ENCODE measurements around the gene APLF.
A peak's percentile ranks its signal among the peaks of the same experiment; 100 is the strongest.

APLF gene

DNA sequence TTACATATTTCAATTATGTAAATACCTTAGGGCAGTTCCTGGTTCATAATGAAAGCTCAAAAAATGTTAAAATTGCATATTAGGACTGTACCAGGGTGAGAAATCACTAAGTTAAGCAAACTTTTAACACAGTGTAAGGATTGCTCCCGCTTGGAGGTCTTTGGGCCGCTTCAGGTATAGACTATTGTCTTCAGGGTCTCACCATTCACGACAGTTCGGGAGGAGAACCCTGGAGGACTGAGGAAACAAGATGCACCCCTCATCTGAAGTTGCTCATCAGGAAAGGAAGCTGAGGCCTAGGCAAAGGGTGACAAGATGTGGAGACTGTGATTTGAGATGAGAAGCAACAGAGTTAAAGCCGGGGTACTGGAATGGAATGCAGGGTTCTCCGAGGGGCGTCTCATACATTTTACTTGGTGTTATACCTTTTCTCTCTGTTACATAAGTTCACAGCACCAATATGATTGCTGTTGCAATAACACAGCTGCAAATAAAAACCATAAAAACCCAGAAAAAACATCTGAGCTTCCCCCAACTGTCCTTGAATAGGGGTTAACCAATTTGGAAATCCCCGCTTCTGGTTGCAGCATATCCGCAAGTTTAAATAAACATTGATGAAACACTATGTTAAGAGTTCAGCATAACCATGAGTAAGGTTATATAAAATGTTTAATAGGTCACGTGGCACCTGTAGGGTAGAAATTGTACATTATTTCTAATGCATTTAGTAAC, 40.4 kb upstream of the APLF start:
- no peak overlapping the region for H2AK5ac ChIP-seq (ENCODE audit: low read length)
- no peak overlapping the region for H3K4me2 ChIP-seq (ENCODE audit: low read length)
- H2BK120ac ChIP-seq (ENCODE audit: insufficient read depth, low read length, poor library complexity): no peak overlapping the region
- H3K4me1 ChIP-seq (ENCODE audit: control insufficient read depth in 1 of 2, insufficient read depth in 2 of 2, low read length in 2 of 2): no peaks in the 10 kb centered on the region
- peaks cover 1% of the 10 kb centered on the region for H3K9me3 ChIP-seq (ENCODE audit: insufficient read depth, low read depth, low read length)
- no CpG with 5 or more reads among the region's 10 CpGs for WGBS (ENCODE audit: extremely low coverage, insufficient coverage, insufficient read length)
- no peak overlapping the region for H3K4me3 ChIP-seq (ENCODE audit: low read depth, low read length)
- H3K79me1 ChIP-seq (ENCODE audit: low read length): no peaks in the 10 kb centered on the region
- no peaks in the 10 kb centered on the region for H3K27me3 ChIP-seq (ENCODE audit: insufficient read depth, low read length)
- no peak overlapping the region for H3K27ac ChIP-seq (ENCODE audit: low read depth, low read length)
- H3K14ac ChIP-seq (ENCODE audit: low read length): no peak overlapping the region
- no peak overlapping the region for H3K23ac ChIP-seq (ENCODE audit: low read length)
- H4K91ac ChIP-seq (ENCODE audit: low read depth, low read length): no peak overlapping the region
- peak in 1 of 2 donors; percentile 17 for DNase-seq
- no peak overlapping the region for H3K9ac ChIP-seq (ENCODE audit: low read length)
- no peak overlapping the region for H3K4ac ChIP-seq (ENCODE audit: low read depth, low read length)
- H2AFZ ChIP-seq (ENCODE audit: insufficient read depth, low read length, poor library complexity): no peak overlapping the region
- H3K79me2 ChIP-seq (ENCODE audit: control insufficient read depth, insufficient read depth, low read length, poor library complexity): no peaks in the 10 kb centered on the region
- H4K8ac ChIP-seq (ENCODE audit: low read depth, low read length): no peak overlapping the region
- no peak overlapping the region for H2BK5ac ChIP-seq (ENCODE audit: low read depth, low read length, poor library complexity)
- no peak overlapping the region for H3K18ac ChIP-seq (ENCODE audit: low read length)
- no peak overlapping the region for H2BK12ac ChIP-seq (ENCODE audit: low read length)
- H4K12ac ChIP-seq (ENCODE audit: low read depth, low read length): no peak overlapping the region
- no peaks in the 10 kb centered on the region for H3K36me3 ChIP-seq (ENCODE audit: control insufficient read depth in 1 of 2, insufficient read depth in 2 of 2, low read length in 2 of 2)

- no peak overlapping the region for H3K9ac ChIP-seq (ENCODE audit: low read length)
- H3K9me3 ChIP-seq (ENCODE audit: insufficient read depth, low read depth, low read length): peaks cover 7% of the 10 kb centered on the region
- no peak overlapping the region for H3K27ac ChIP-seq (ENCODE audit: low read depth, low read length)
- no peak overlapping the region for H3K4me2 ChIP-seq (ENCODE audit: low read length)
- no CpG with 5 or more reads among the region's 4 CpGs for WGBS (ENCODE audit: extremely low coverage, insufficient coverage, insufficient read length)
- no peak overlapping the region for H2AFZ ChIP-seq (ENCODE audit: insufficient read depth, low read length, poor library complexity)
- DNase-seq: no peak
- H3K23ac ChIP-seq (ENCODE audit: low read length): no peak overlapping the region
- no peak overlapping the region for H4K12ac ChIP-seq (ENCODE audit: low read depth, low read length)
- no peak overlapping the region for H4K8ac ChIP-seq (ENCODE audit: low read depth, low read length)
- H3K79me1 ChIP-seq (ENCODE audit: low read length): no peaks in the 10 kb centered on the region
- no peak overlapping the region for H2BK5ac ChIP-seq (ENCODE audit: low read depth, low read length, poor library complexity)
- H3K18ac ChIP-seq (ENCODE audit: low read length): no peak overlapping the region
- H2BK12ac ChIP-seq (ENCODE audit: low read length): no peak overlapping the region
- no peak overlapping the region for H3K4ac ChIP-seq (ENCODE audit: low read depth, low read length)
- no peak overlapping the region for H3K4me3 ChIP-seq (ENCODE audit: low read depth, low read length)
- no peaks in the 10 kb centered on the region for H3K27me3 ChIP-seq (ENCODE audit: insufficient read depth, low read length)
- no peaks in the 10 kb centered on the region for H3K36me3 ChIP-seq (ENCODE audit: control insufficient read depth in 1 of 2, insufficient read depth in 2 of 2, low read length in 2 of 2)
- H4K91ac ChIP-seq (ENCODE audit: low read depth, low read length): no peak overlapping the region
- H3K79me2 ChIP-seq (ENCODE audit: control insufficient read depth, insufficient read depth, low read length, poor library complexity): no peaks in the 10 kb centered on the region
- H3K14ac ChIP-seq (ENCODE audit: low read length): no peak overlapping the region
- H2BK120ac ChIP-seq (ENCODE audit: insufficient read depth, low read length, poor library complexity): no peak overlapping the region
- H3K4me1 ChIP-seq (ENCODE audit: control insufficient read depth in 1 of 2, insufficient read depth in 2 of 2, low read length in 2 of 2): no peaks in the 10 kb centered on the region
- no peak overlapping the region for H2AK5ac ChIP-seq (ENCODE audit: low read length)
Observed at GRCh38 chr2:68428126-68428525, 39.3 kb upstream of the APLF start.

DNA sequence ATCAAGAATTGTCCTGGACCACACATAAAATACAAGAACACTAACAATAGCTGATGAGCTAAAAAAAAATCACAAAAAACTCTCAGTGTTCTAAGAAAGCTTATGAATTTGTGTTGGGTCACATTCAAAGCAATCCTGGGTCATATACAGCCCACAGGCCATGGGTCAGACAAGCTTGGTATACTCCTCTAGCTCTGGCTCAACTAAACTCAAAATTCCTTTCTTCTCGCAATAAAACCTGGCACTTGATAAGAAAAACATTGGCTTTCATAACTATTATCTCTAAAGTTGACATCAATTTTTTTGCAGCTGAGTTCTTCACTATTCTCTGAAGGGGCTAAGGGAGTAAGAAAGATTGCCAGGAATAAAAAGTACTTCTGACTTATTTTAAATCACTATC, 38.6 kb upstream of the APLF start:
- Histone ChIP-seq H4K12ac (ENCODE audit: low read depth, low read length) (no peak overlapping the region), H2BK120ac (ENCODE audit: insufficient read depth, low read length, poor library complexity) (no peak overlapping the region), H3K4me3 (ENCODE audit: low read depth, low read length) (no peak overlapping the region), H3K27ac (ENCODE audit: low read depth, low read length) (no peak overlapping the region), H3K4ac (ENCODE audit: low read depth, low read length) (no peak overlapping the region), H3K18ac (ENCODE audit: low read length) (no peak overlapping the region), H3K14ac (ENCODE audit: low read length) (no peak overlapping the region), H3K79me2 (ENCODE audit: control insufficient read depth, insufficient read depth, low read length, poor library complexity) (no peaks in the 10 kb centered on the region), H3K4me2 (ENCODE audit: low read length) (no peak overlapping the region), H4K8ac (ENCODE audit: low read depth, low read length) (no peak overlapping the region), H3K9ac (ENCODE audit: low read length) (no peak overlapping the region), H2BK5ac (ENCODE audit: low read depth, low read length, poor library complexity) (no peak overlapping the region), H3K4me1 (ENCODE audit: control insufficient read depth in 1 of 2, insufficient read depth in 2 of 2, low read length in 2 of 2) (no peaks in the 10 kb centered on the region), H3K36me3 (ENCODE audit: control insufficient read depth in 1 of 2, insufficient read depth in 2 of 2, low read length in 2 of 2) (no peaks in the 10 kb centered on the region), H4K91ac (ENCODE audit: low read depth, low read length) (no peak overlapping the region), H2BK12ac (ENCODE audit: low read length) (no peak overlapping the region), H3K79me1 (ENCODE audit: low read length) (no peaks in the 10 kb centered on the region), H2AFZ (ENCODE audit: insufficient read depth, low read length, poor library complexity) (no peak overlapping the region), H2AK5ac (ENCODE audit: low read length) (no peak overlapping the region), H3K27me3 (ENCODE audit: insufficient read depth, low read length) (no peaks in the 10 kb centered on the region), H3K23ac (ENCODE audit: low read length) (no peak overlapping the region), H3K9me3 (ENCODE audit: insufficient read depth, low read depth, low read length) (peaks cover 12% of the 10 kb centered on the region)
- WGBS (ENCODE audit: extremely low coverage, insufficient coverage, insufficient read length): no CpG with 5 or more reads among the region's 1 CpG
- DNase-seq: no peak

DNA sequence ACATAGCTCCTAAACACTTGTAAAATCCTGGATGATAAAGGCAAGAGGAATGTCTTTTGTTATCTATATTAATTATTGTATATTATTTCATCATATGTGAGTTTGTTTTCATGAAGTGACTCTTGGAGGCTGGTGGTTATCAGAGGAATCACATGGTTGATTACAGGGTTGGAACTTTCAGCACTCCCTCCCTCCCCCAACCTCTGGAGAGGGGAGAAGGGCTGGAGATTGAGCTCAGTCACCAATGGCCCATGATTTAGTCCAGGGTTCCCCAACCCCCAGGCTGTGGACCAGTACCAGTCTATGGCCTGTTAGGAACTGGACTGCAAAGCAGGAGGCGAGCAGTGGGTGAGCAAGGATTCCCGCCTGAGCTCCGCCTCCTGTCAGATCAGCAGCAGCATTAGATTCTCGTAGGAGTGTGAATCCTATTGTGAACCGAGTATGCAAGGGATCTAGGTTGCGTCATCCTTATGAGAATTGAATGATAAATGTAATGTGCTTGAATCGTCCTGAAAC, 38.0 kb upstream of the APLF start:
- Histone ChIP-seq H2BK120ac (ENCODE audit: insufficient read depth, low read length, poor library complexity) (no peak overlapping the region), H3K4me1 (ENCODE audit: control insufficient read depth in 1 of 2, insufficient read depth in 2 of 2, low read length in 2 of 2) (no peaks in the 10 kb centered on the region), H3K4me2 (ENCODE audit: low read length) (no peak overlapping the region), H2BK5ac (ENCODE audit: low read depth, low read length, poor library complexity) (no peak overlapping the region), H3K14ac (ENCODE audit: low read length) (no peak overlapping the region), H4K91ac (ENCODE audit: low read depth, low read length) (no peak overlapping the region), H4K8ac (ENCODE audit: low read depth, low read length) (no peak overlapping the region), H3K27ac (ENCODE audit: low read depth, low read length) (no peak overlapping the region), H2BK12ac (ENCODE audit: low read length) (no peak overlapping the region), H2AK5ac (ENCODE audit: low read length) (no peak overlapping the region), H3K79me1 (ENCODE audit: low read length) (no peaks in the 10 kb centered on the region), H2AFZ (ENCODE audit: insufficient read depth, low read length, poor library complexity) (no peak overlapping the region), H3K23ac (ENCODE audit: low read length) (no peak overlapping the region), H3K79me2 (ENCODE audit: control insufficient read depth, insufficient read depth, low read length, poor library complexity) (no peaks in the 10 kb centered on the region), H3K4ac (ENCODE audit: low read depth, low read length) (no peak overlapping the region), H3K4me3 (ENCODE audit: low read depth, low read length) (no peak overlapping the region), H3K9ac (ENCODE audit: low read length) (no peak overlapping the region), H3K18ac (ENCODE audit: low read length) (no peak overlapping the region), H3K9me3 (ENCODE audit: insufficient read depth, low read depth, low read length) (peaks cover 12% of the 10 kb centered on the region), H3K27me3 (ENCODE audit: insufficient read depth, low read length) (no peaks in the 10 kb centered on the region), H3K36me3 (ENCODE audit: control insufficient read depth in 1 of 2, insufficient read depth in 2 of 2, low read length in 2 of 2) (no peaks in the 10 kb centered on the region), H4K12ac (ENCODE audit: low read depth, low read length) (no peak overlapping the region)
- DNase-seq: no peak
- no CpG with 5 or more reads among the region's 7 CpGs for WGBS (ENCODE audit: extremely low coverage, insufficient coverage, insufficient read length)

Data from trophoblast cell (in vitro differentiated cells and primary cell).